Panc1 (cell line): ENCODE measurements around the gene SZT2.

Experiments
- CTCF ChIP-seq: fragments of 450-650 bp; IDR thresholded peaks from 2 replicates; pipeline ENCODE4 v1.5.1; 2017; ENCODE audit warnings: mild to moderate bottlenecking
- POLR2AphosphoS5 ChIP-seq: IDR thresholded peaks from 2 replicates; pipeline ENCODE4 v1.6.1; 2012; ENCODE audit warnings: mild to moderate bottlenecking, low read depth, low read length, moderate library complexity
- REST ChIP-seq, 2 experiments: IDR thresholded peaks; 2 replicates each; pipeline ENCODE4 v1.6.1; 2011 to 2012; ENCODE audit warnings: low read depth in 2 of 2, control low read depth in 1 of 2, low read length in 1 of 2, mild to moderate bottlenecking in 1 of 2, moderate library complexity in 1 of 2; ENCODE audit not compliant: insufficient read depth in 1 of 2
- SIN3A ChIP-seq: IDR thresholded peaks from 2 replicates; pipeline ENCODE4 v1.6.1; 2012; ENCODE audit warnings: low read depth, mild to moderate bottlenecking, low read length, moderate library complexity, borderline replicate concordance; ENCODE audit not compliant: insufficient read depth
- TCF7L2 ChIP-seq: IDR thresholded peaks from 2 replicates; pipeline ENCODE4 v1.6.1; 2011; ENCODE audit warnings: mild to moderate bottlenecking, low read depth, low read length, inconsistent platforms

GRCh38 chr1:43454270-43455011 is 64.7 kb downstream of the SZT2 start:
- TF ChIP-seq CTCF: no peak
- no peak for TF ChIP-seq TCF7L2
- TF ChIP-seq POLR2AphosphoS5: peak; percentile 10; the same call in 1 of the 2 replicates
- no peak for TF ChIP-seq REST (IDR thresholded peaks at IDR 0.05; ENCODE audit: insufficient read depth in 1 of 2, low read depth in 2 of 2, low read length in 1 of 2)
- TF ChIP-seq SIN3A: no peak
